Measurements from ENCODE around the gene FHIT. TPM values are rescaled to one million over a fixed set of nuclear protein-coding genes. Genes with fewer than 3 reads are reported as not detected.

The FHIT gene
- total and polyA plus RNA-seq, 2 of the 4 experiments (the other 2 are of a cell fraction), result 0.07 TPM; not detected in 1

- Histone ChIP-seq H2BK15ac (ENCODE audit: low read depth, low read length) (no peak overlapping the region), H3K18ac (ENCODE audit: low read depth, low read length) (peak overlapping the region; percentile 76), H3K4me2 (ENCODE audit: low read depth, low read length) (no peak overlapping the region), H3K4ac (ENCODE audit: low read depth, low read length) (no peak overlapping the region), H3K4me1 (ENCODE audit: control insufficient read depth, insufficient read depth, low read length) (peaks cover 14% of the 10 kb centered on the region), H4K8ac (ENCODE audit: low read depth in 2 of 2, low read length in 2 of 2) (no peak overlapping the region), H2BK20ac (ENCODE audit: low read depth, low read length) (0 out of 2 replicates have a peak overlapping the region, but pooled peaks have one; percentile 43), H4K20me1 (ENCODE audit: insufficient read depth, low read length) (no peaks in the 10 kb centered on the region), H3K9me1 (ENCODE audit: insufficient read depth, low read length) (no peaks in the 10 kb centered on the region), H3K4me3 (ENCODE audit: insufficient read depth, low read depth, low read length) (no peak overlapping the region), H2BK5ac (ENCODE audit: low read depth, low read length, poor library complexity, severe bottlenecking) (no peak overlapping the region), H2AK9ac (replicated peaks; ENCODE audit: low read depth, low read length, poor library complexity) (no peak overlapping the region), H2BK120ac (ENCODE audit: low read depth, low read length) (0 out of 2 replicates have a peak overlapping the region, but pooled peaks have one; percentile 29), H3K56ac (ENCODE audit: extremely low read depth, insufficient read depth, low read length) (no peak overlapping the region), H3K14ac (replicated peaks; ENCODE audit: low read depth, low read length) (no peak overlapping the region), H3K27me3 (ENCODE audit: control insufficient read depth, insufficient read depth, low read length) (no peaks in the 10 kb centered on the region; the same call in 1 of the 2 replicates), H4K91ac (ENCODE audit: insufficient read depth, low read depth, low read length) (no peak overlapping the region; the same call in 1 of the 2 replicates), H3K23ac (ENCODE audit: low read depth, low read length) (no peak overlapping the region), H4K5ac (ENCODE audit: low read depth, low read length) (peak overlapping the region; percentile 47; the same call in 1 of the 2 replicates), H3K9ac (ENCODE audit: low read depth, low read length) (no peak overlapping the region), H2AFZ (replicated peaks; ENCODE audit: low read length, poor library complexity) (no peak overlapping the region), H3K79me1 (ENCODE audit: low read depth in 1 of 2, low read length in 2 of 2) (no peaks in the 10 kb centered on the region), H3K9me3 (ENCODE audit: control insufficient read depth, insufficient read depth, low read length) (no peaks in the 10 kb centered on the region), H3K27ac (ENCODE audit: insufficient read depth, low read length) (no peak overlapping the region), H3K36me3 (ENCODE audit: control insufficient read depth, insufficient read depth, low read length) (no peaks in the 10 kb centered on the region), H2AK5ac (ENCODE audit: low read depth, low read length) (no peak overlapping the region)
- TF ChIP-seq MXI1 (IDR thresholded peaks at IDR 0.05; ENCODE audit: borderline replicate concordance, low read depth, low read length) (no peak), USF2 (IDR thresholded peaks at IDR 0.05; ENCODE audit: low read depth, low read length) (no peak), RAD21 (IDR thresholded peaks at IDR 0.05; ENCODE audit: low read length) (no peak), SMC3 (IDR thresholded peaks at IDR 0.05; ENCODE audit: low read depth, low read length) (no peak), MAFK (IDR thresholded peaks at IDR 0.05; ENCODE audit: low read depth, low read length) (no peak), RFX5 (IDR thresholded peaks at IDR 0.05; ENCODE audit: low read depth, low read length) (no peak), FOS (IDR thresholded peaks at IDR 0.05; ENCODE audit: low read depth, low read length) (no peak), NFE2L2 (IDR thresholded peaks at IDR 0.05; ENCODE audit: low read depth, low read length) (no peak), POLR2A (IDR thresholded peaks at IDR 0.05; ENCODE audit: low read depth, low read length) (no peak), BHLHE40 (IDR thresholded peaks at IDR 0.05; ENCODE audit: low read depth, low read length) (no peak), MAZ (IDR thresholded peaks at IDR 0.05; ENCODE audit: borderline replicate concordance, low read depth, low read length) (no peak), CHD1 (IDR thresholded peaks at IDR 0.05; ENCODE audit: low read depth, low read length) (no peak), CEBPB (IDR thresholded peaks at IDR 0.05; ENCODE audit: low read depth, low read length) (no peak), CTCF (conservative IDR thresholded peaks at IDR 0.05; ENCODE audit: low read depth, low read length) (no peak), RCOR1 (IDR thresholded peaks at IDR 0.05; ENCODE audit: insufficient replicate concordance, low read length) (no peak)
- no TSS peak for BruUV-seq (replicated peaks)
- intact Hi-C loops (cut with micrococcal nuclease), result no loop called here
- in situ Hi-C loops (cut with MboI; ENCODE audit: low sequenced_read_pairs), result no loop called here
- ChIA-PET POLR2A (ENCODE audit: unreplicated experiment) (no interaction called here), CTCF (no interaction called here)
- ATAC-seq (ENCODE audit: low read depth), result no peak
- WGBS, 2 experiments (ENCODE audit: extremely low coverage in 2 of 2, insufficient read length in 1 of 2), result no CpG with 5 or more reads among the region's 4 CpGs
- no peak for DNase-seq
- dilution Hi-C loops (cut with HindIII; ENCODE audit: low sequenced_read_pairs, unreplicated experiment), result no loop called here
Measured at GRCh38 chr3:59754456-59755129, 1496.7 kb downstream of the FHIT start.
